Colonic mucosa (tissue), 4 donors: ENCODE data around the gene ZNF138. TPM values are rescaled to one million over a fixed set of nuclear protein-coding genes. Genes with fewer than 3 reads are reported as not detected.

Experiments used
- DNase-seq: peaks from one replicate; pipeline ENCODE4 v3.0.0-alpha.2; 2020
- H3K27ac ChIP-seq: fragments of 200-600 bp; one replicate; pipeline ENCODE4 v1.8.0; 2021
- H3K27me3 ChIP-seq: fragments of 200-600 bp; one replicate; pipeline ENCODE4 v1.8.0; 2021
- H3K36me3 ChIP-seq: fragments of 200-600 bp; one replicate; pipeline ENCODE4 v1.8.0; 2021
- H3K4me1 ChIP-seq: fragments of 200-600 bp; one replicate; pipeline ENCODE4 v1.8.0; 2021; ENCODE audit warnings: mild to moderate bottlenecking
- H3K4me3 ChIP-seq: fragments of 200-600 bp; one replicate; pipeline ENCODE4 v1.8.0; 2021
- H3K9ac ChIP-seq, 2 donors: one replicate each; pipeline ENCODE4 v1.7.0; 2013; ENCODE audit warnings: control low read depth in 2 of 2, low read depth in 2 of 2, low read length in 2 of 2
- H3K9me3 ChIP-seq: fragments of 200-600 bp; one replicate; pipeline ENCODE4 v1.8.0; 2021
- CTCF ChIP-seq: fragments of 200-600 bp; IDR thresholded peaks from one replicate; pipeline ENCODE4 v1.8.0; 2022; ENCODE audit warnings: antibody characterized with exemption, mild to moderate bottlenecking
- intact Hi-C: fragments of 100-400 bp; cut with DNase I; formaldehyde crosslinking; loops from one replicate; pipeline ENCODE4 v1.14.1; 2022
- total RNA-seq, 2 donors: library from RNA; stranded (reverse); fragmentation: NEBNext Ultra II Directional in 1 of 2; extraction: Animal tissue kit (Norgen Biotek cat#: 25700) in 1 of 2; gene quantifications; one replicate each; pipeline ENCODE4 v1.2.1, GENCODE V29; 2021
- donor health status: healthy.
- donor health status: DM: no; HTN: no; CAD: no.
- donor health status: DM: no; HTN: no; CAD: no.

Gene ZNF138
- total RNA-seq, 2 donors from 2014 or later: 6.1 to 8.8 TPM

GRCh38 chr7:64876792-64877713, 82.8 kb downstream of the ZNF138 start:
- intact Hi-C loops: no loop called here
- no peak for TF ChIP-seq CTCF
- Histone ChIP-seq H3K36me3 (no peaks in the 10 kb centered on the region), H3K4me1 (no peaks in the 10 kb centered on the region), H3K27me3 (no peaks in the 10 kb centered on the region), H3K9me3 (no peaks in the 10 kb centered on the region), H3K27ac (no peak overlapping the region), H3K9ac (no peak overlapping the region), H3K4me3 (peak overlapping the region; percentile 9)
- DNase-seq: peak; percentile 42

- intact Hi-C loops: no loop called here
- peak; percentile 7 for DNase-seq
- H3K9ac ChIP-seq: no peak overlapping the region
- no peak overlapping the region for H3K27ac ChIP-seq
- no peak for TF ChIP-seq CTCF
- peak overlapping the region; percentile 9 for H3K4me3 ChIP-seq
- no peaks in the 10 kb centered on the region for H3K4me1 ChIP-seq
- no peaks in the 10 kb centered on the region for H3K9me3 ChIP-seq
- no peaks in the 10 kb centered on the region for H3K27me3 ChIP-seq
- H3K36me3 ChIP-seq: no peaks in the 10 kb centered on the region
These were observed 83.7 kb downstream of the ZNF138 start for GRCh38 chr7:64877714-64878610.

- no peak overlapping the region for H3K9ac ChIP-seq
- intact Hi-C loops: no loop called here
- H3K9me3 ChIP-seq: no peaks in the 10 kb centered on the region
- no peak for TF ChIP-seq CTCF
- no peak overlapping the region for H3K4me3 ChIP-seq
- no peaks in the 10 kb centered on the region for H3K27me3 ChIP-seq
- DNase-seq: peak; percentile 1
- H3K27ac ChIP-seq: no peak overlapping the region
- H3K36me3 ChIP-seq: no peaks in the 10 kb centered on the region
- H3K4me1 ChIP-seq: no peaks in the 10 kb centered on the region
These were observed 84.5 kb downstream of the ZNF138 start for GRCh38 chr7:64878684-64879083.

- no peak overlapping the region for H3K9ac ChIP-seq
- no peaks in the 10 kb centered on the region for H3K4me1 ChIP-seq
- no peak for TF ChIP-seq CTCF
- no peaks in the 10 kb centered on the region for H3K27me3 ChIP-seq
- no peak overlapping the region for H3K27ac ChIP-seq
- H3K36me3 ChIP-seq: no peaks in the 10 kb centered on the region
- intact Hi-C loops: no loop called here
- H3K9me3 ChIP-seq: no peaks in the 10 kb centered on the region
- H3K4me3 ChIP-seq: no peak overlapping the region
- DNase-seq: peak; percentile 12
These were observed 85.0 kb downstream of the ZNF138 start for GRCh38 chr7:64879086-64879730.

GRCh38 chr7:64879800-64880199, 85.6 kb downstream of the ZNF138 start:
- no peaks in the 10 kb centered on the region for H3K36me3 ChIP-seq
- peak; percentile 10 for DNase-seq
- intact Hi-C loops: no loop called here
- no peak overlapping the region for H3K4me3 ChIP-seq
- H3K27me3 ChIP-seq: no peaks in the 10 kb centered on the region
- H3K27ac ChIP-seq: no peak overlapping the region
- H3K4me1 ChIP-seq: no peaks in the 10 kb centered on the region
- H3K9me3 ChIP-seq: no peaks in the 10 kb centered on the region
- no peak overlapping the region for H3K9ac ChIP-seq
- no peak for TF ChIP-seq CTCF
